Measurements from ENCODE around the gene REG3A. TPM values are rescaled to one million over a fixed set of nuclear protein-coding genes. Genes with fewer than 3 reads are reported as not detected.

Gene REG3A
- total RNA-seq, result not detected in 2 replicates

- DNase-seq (ENCODE audit: low read depth), result no peak
These were observed at the start of gene REG3A for GRCh38 chr2:79159653-79160052. REG3A (minus strand) TSS chr2:79159753; CDS start chr2:79159405, 348 bp downstream.

DNA sequence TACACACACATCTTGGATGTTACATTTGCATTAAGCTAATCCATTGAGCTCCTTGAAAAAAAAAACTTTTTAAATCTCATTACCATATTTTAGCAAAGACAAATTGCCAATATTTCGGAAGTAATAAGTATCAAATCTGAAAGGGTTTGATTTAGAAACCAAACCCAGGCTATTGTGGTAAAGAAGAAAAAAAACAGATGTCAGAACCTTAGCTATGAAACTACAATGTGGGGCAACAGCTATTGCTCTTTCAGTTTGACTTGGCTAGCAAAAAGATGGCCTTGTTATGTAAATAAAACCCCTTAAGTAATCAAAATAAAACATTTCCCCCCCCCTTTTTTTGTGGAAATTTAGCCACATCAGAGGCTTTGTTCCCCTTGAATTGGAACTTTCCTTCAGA is 41.2 kb upstream of the REG3A start:
- no peak for DNase-seq (ENCODE audit: low read depth)

DNA sequence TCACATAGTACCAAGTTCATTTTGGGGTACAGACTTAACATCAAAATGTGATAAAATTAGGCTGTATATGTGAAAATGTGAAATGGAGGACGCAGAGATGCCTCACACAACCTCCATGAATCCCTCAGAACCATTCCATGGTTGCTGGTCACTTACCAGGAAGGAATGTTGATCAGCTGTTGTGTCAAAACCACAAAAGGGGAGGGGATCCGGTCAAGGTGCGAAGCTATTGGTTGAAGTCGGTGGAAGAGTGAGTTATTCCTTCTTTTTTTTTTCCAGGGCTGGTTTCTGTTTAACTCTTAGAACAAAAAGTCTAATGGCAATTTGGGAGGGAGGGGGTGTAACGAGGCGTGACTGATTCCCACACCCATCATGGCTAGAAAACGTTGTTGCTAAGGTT is 32.3 kb upstream of the REG3A start:
- DNase-seq (ENCODE audit: low read depth), result peak; percentile 79

DNA sequence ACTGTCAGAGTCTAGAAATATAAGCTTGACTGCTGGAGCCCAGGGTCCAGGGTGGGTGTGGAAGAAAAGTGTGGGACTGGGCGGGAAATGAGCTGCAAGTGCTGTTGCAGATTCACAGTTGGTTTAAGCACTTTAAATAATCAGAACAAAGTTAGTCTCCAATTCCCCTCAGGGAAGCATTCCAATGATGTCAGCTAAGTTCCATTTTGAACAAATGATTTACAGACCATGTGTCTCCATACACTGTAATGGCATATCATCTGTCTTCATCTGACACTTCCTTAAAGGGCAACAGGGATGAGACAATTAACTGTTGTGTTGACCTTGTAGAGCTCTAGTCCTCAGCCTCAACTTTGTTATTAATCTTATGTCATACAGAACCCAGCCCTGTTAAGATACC is 31.5 kb upstream of the REG3A start:
- peak; percentile 61 for DNase-seq (ENCODE audit: low read depth)

GRCh38 chr2:79189465-79189864 is 29.9 kb upstream of the REG3A start:
- no peak for DNase-seq (ENCODE audit: low read depth)

DNA sequence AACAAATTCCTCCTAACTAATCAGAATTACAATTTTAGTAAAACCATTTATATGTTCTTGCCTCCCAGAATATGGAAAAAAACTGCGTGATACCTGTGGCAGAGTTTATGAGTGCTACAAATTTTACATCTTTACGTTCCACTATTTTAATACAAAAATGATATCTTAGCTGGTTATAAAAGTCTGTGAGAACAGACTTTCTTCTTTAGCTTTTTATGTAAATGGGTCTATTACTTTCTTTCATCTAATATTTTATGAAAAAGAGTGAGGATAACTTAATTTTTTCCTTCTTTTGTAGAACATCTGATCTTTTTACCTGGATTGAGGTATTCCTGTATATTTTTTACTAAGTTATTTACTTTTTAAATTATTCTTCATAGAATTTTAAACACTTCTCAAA is 22.1 kb upstream of the REG3A start:
- no peak for DNase-seq (ENCODE audit: low read depth)

DNA sequence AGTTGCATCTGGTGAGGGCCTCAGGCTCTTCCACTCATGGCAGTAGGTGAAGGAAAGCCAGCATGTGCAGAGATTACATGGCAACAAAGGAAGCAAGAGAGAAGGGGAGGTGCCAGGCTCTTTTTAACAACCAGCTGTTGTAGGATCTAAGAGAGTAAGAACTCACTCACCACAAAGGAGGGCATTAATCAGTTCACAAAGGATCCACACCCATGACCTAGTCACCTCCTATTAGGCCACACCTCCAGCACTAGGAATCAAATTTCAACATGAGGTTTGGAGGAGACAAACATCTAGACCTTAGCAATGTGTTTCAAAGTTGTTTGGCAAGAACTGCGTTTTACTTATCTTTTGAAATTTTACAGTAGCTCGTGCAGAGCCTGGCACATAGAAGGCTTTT is 20.5 kb upstream of the REG3A start:
- no peak for DNase-seq (ENCODE audit: low read depth)

DNA sequence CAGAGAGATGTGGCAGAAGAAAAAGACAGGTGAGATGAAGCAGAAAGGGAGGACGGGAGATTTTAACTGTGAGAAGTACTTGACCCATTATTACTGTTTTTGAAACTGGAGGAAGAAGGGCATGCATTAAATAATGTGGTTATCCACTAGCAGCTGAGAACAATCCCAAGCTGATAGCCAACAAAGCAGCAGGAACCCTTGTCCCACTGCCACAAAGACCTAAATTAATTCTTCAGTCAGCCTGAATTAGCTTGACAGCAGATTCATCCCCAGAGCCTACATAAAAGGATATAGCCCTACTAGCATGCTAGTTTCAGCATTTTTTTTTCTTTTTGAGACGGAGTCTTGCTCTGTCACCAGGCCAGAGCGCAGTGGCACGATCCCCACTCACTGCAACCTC is 19.5 kb upstream of the REG3A start:
- DNase-seq (ENCODE audit: low read depth), result no peak

GRCh38 chr2:79178076-79178674 is 18.6 kb upstream of the REG3A start:
- no peak for DNase-seq (ENCODE audit: low read depth)

GRCh38 chr2:79171348-79171958 is 11.9 kb upstream of the REG3A start:
- no peak for DNase-seq (ENCODE audit: low read depth)

- no peak for DNase-seq (ENCODE audit: low read depth)
These were observed 3.2 kb upstream of the REG3A start for GRCh38 chr2:79162801-79163200.

DNA sequence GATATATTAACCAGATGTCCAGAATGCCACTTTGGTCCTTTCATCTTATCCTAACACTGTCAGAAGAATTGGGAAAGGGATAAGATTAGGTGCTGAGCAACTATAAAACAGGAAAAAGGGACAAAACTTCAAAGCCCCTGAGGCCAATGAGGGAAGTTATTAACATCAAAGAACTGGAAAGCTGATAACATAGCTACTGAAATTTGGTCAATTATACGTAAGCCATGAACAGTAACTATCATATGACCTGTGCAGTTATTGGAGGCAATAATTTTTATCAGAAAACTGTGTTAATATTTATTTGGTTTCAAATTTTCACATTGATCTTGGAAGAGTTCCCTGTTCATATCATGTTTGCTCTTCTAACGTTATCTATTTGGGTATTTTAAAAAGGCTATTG is 2.6 kb upstream of the REG3A start:
- DNase-seq (ENCODE audit: low read depth), result no peak

- DNase-seq (ENCODE audit: low read depth), result no peak
These were observed 523 bp downstream of the REG3A start for GRCh38 chr2:79159030-79159429.

- no peak for DNase-seq (ENCODE audit: low read depth)
These were observed 3.6 kb downstream of the REG3A start for GRCh38 chr2:79155826-79156476.

DNA sequence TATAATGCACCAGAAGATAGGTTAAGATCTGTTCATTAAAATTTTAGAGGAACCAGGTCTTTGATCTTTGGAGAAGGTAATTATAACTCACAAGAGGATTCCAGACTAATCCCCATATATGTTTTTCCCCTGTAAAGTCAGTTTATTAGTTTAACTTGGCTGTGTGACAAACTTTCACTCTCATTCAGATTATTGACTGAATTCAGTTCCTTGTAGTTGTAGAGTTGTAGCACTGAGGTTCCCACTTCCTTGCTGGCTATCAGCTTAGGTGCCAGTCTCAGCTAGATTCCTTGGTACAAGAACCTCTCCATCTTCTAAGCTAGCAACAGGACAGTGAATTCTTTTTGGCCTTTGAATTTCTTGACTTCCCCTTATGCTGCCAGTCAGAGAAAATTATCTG is 20.1 kb downstream of the REG3A start:
- DNase-seq (ENCODE audit: low read depth), result no peak

DNA sequence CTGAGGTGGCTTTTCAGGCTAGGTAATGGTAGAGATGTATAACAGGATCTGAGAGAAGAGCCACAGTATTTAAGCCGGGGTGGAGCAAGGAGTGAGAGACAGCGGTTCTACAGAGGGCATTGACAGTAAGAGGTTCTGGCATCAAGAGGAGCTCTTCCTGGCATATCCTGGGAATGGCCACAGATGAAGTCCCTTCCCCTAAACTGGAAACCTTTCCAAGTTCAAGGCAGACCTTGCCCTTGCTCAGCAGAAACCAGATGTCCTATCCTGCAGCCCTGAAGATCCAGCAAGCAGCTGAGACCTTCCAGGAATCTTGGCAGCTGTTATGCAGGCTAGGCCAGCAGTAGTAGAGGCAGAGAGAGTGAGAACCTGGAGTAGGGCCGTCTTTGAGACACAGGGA is 21.2 kb downstream of the REG3A start:
- DNase-seq (ENCODE audit: low read depth), result no peak

DNA sequence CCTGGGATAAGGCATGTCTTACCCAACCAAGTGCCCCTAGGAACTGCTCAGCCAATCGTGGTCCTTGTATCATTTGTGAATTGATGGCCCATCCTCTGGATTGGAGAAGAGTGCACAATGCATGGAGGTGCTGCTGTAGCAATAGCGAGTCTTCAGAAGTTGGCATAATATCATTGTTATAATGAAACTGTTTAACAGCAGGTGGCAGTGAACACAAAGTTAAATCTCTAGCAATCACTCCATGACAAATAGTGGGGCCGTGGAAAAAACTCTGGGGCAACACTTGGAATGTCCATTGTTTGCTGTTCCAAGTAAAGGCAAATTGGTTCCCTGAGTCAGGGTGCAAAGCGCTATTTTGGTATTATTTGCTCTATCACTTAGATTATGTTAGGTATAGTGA is 27.9 kb downstream of the REG3A start:
- DNase-seq (ENCODE audit: low read depth), result no peak

- no peak for DNase-seq (ENCODE audit: low read depth)
These were observed 29.7 kb downstream of the REG3A start for GRCh38 chr2:79129804-79130203.

DNA sequence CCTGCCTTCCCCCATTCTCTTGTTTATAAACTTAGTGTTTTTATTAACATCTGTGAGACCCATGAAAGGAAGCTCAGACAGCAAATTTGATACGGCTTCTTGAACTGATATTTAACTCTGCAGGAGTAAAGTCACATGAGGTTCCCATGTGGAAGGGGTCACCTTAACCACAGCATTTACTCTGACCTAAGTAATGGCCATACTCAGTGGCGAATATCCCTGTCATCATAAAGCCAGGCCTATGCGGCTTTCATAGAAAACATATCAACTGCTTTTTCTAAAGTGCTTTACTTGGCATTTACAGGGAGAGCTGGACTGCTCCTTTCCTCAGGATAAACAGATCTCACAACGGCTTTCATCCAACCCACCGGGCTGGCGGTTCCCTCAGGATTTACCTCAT is 30.3 kb downstream of the REG3A start:
- no peak for DNase-seq (ENCODE audit: low read depth)

DNA sequence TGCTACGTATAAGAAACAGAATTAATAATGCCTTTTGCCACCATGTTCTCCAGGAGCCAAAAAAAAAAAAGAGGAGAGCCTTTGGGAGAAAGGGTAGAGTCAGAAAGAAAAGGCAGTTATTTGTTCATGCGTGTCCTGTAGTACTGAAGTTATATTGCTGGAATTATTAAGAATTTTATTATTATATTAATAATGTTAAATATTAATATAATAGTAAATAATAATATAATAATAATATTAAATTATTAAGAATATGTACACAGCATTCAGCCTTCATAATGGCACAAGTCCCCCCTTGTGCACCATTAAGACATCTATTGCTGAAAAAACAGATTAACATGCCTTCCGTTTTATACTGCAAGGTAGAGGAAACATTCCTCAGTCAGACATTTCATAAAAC is 31.1 kb downstream of the REG3A start:
- no peak for DNase-seq (ENCODE audit: low read depth)

DNA sequence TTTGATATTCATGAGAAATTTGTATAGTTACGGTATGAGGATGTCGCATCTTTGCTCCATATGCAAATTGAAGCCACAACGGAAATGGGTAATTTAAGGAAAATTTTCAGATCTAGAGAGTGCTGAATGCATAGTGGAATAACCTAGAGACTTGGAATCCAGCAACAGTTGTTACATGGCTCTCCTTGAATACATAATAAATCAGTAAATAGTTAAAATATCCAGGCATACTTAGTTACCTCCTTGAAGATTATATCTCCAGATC is 33.9 kb downstream of the REG3A start:
- DNase-seq (ENCODE audit: low read depth), result no peak

- DNase-seq (ENCODE audit: low read depth), result no peak
These were observed 34.4 kb downstream of the REG3A start for GRCh38 chr2:79124907-79125720.

- no peak for DNase-seq (ENCODE audit: low read depth)
These were observed 36.9 kb downstream of the REG3A start for GRCh38 chr2:79122676-79123075.
